NCI-H1048 (cell line): ENCODE measurements around the gene SLC39A10.
"Not testable (repeated sequence)": the region's sequence is repeated elsewhere in the genome, so short reads cannot be mapped to it uniquely, and the experiment has no call there.

ENCODE experiments used
- DNase-seq: peaks from one replicate; lab custom pipeline; 2025; lab: John Stamatoyannopoulos, UW

SLC39A10 gene

DNA sequence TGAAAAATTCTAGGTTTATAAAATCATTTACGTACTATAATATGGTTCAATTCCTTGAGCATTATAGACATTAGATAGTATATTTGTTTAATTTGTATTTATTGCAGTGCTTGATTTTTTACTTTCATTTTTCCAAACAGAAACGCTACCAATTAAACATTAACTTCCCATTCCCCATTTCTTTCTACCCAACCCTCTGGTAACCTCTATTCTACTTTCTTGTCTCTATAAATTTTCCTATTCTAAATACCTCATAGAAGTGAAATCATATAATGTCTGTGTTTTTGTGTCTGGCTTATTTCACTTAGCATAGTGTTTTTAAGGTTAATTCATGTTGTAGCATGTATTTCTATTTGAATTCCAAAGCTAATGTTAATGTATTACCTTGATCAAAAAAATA lies 11.6 kb upstream of the SLC39A10 start:
- no peak for DNase-seq

DNA sequence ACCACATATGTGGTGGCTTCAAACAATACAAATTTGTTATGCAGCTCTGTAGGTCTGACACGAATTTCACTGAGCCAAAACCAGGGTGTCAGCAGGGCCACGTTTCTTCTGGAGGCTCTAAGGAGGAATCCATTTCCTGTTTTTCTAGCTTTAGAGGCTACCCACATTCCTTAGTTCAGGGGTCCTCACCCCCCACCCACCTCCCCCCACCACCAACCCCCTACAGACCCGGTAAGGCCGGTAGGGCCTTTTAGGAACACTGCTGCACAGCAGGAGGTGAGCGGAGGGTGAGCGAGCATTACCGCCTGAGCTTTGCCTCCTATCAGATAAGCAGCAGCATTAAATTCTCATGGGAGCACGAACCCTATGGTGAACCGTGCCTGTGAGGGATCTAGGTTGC lies 10.6 kb upstream of the SLC39A10 start:
- no peak for DNase-seq

DNA sequence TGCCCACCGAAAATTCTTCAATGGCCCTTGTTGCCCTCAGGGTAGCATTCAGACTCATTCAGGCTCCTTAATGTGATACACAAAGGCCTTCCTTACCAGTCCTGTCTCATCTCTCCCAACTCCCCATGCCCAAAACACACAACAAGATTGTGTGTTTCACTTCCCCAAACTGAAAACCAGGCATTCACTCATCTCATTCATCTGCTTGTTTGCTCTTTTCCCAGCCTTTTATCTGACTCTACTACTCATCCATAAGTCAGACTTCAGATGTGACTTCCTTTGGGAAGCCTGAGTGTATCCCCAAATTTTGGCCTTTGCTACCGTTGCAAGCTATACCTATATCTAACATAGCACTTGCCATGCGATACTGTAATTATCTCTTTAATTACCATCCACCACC lies 9.7 kb upstream of the SLC39A10 start:
- no peak for DNase-seq

DNA sequence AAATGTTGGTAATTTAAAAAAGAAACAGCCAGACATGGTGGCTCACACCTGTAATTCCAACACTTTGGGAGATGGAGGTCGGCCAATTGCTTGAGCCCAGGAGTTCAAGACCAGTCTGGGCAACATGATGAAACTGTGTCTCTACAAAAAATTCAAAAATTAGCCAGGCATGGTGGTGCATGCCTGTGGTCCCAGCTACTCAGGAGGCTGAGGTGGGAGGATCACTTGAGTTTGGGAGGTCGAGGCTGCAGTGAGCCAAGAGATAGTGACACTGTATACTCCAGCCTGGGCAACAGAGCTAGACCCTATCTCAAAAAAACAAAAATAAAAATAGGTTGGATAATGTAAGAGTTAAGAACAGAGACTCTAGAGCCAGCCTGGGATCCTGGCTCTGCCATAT lies 8.7 kb upstream of the SLC39A10 start:
- not testable (repeated sequence) for DNase-seq

DNA sequence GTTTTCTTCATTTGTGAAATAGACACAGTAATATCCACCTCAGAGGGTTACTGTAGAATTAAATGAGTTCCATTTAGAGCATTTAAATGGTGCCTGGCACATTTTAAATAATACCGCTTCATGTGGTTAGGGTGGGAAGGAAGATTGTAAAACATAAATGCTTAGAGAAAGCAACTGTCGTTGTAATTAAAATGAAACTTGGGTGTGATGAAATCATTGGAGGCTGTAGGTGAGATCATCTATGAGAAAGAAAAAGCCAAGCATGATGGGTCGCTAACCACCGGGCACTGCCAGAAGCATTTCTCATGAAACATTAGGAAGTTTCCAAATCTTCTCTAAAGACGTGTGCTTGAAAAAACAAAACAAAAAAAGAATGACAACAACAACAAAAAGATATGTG lies 8.2 kb upstream of the SLC39A10 start:
- no peak for DNase-seq

DNA sequence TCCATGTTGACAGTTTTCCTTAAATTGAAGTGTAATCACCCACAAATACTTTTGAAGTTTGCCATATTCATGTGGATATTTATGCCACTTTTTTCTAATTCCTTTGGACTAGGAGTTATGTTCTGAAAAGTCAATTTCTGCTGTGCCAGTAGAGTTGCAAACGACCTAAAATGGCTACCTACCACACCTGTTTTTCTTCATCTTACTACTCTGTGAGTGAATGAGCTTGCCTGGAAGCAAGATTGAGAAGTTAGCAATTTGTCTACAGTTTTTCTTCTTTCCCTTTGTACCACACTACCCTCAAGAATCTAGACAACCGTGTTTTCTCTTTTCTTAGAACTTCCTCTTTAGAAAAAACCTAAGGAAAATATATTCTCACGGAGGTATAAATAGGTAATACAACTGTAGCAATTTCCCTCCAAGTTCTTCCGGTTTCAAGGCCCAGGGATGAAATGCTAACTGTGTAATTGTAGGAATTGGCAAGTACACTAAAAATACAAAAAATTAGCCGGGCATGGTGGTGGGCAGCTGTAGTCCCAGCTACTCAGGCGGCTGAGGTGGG lies 7.3 kb upstream of the SLC39A10 start:
- no peak for DNase-seq

DNA sequence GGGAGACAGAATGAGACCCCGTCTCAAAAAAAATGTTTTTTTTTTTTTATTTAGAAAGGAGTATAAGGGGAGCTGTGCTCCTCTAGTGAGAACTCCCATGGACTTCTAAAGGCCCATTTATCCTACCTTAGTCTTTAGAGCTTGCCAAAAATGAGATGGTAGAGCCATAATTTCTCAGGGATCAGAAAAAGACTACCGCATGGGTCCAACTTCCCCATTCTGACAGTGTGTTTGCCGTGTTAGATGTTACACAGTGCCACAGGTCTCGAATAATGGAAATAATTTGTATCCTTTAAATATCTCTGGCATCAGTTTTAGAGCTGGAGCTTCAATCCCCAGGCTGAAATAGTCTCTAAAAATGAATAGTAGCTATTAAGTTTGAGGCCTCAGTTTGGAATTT lies 6.0 kb upstream of the SLC39A10 start:
- DNase-seq, result no peak

DNA sequence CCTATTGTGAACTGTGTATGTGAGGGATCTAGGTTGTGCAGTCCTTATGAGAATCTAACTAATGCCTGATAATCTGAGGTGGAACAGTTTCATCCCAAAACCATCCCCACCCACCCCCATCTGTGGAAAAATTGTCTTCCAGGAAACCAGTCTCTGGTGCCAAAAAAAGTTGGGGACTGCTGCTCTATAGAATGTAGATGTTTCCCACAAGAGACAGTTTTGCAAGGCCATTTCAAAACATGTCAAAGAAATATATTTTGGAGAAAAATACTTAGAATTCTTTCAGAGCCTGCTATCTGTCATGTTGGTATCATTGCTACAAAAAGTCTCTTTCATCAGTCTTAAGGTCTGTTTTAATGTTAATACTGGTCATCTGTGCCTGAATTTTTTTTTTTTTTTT lies 4.1 kb upstream of the SLC39A10 start:
- DNase-seq, result no peak

DNA sequence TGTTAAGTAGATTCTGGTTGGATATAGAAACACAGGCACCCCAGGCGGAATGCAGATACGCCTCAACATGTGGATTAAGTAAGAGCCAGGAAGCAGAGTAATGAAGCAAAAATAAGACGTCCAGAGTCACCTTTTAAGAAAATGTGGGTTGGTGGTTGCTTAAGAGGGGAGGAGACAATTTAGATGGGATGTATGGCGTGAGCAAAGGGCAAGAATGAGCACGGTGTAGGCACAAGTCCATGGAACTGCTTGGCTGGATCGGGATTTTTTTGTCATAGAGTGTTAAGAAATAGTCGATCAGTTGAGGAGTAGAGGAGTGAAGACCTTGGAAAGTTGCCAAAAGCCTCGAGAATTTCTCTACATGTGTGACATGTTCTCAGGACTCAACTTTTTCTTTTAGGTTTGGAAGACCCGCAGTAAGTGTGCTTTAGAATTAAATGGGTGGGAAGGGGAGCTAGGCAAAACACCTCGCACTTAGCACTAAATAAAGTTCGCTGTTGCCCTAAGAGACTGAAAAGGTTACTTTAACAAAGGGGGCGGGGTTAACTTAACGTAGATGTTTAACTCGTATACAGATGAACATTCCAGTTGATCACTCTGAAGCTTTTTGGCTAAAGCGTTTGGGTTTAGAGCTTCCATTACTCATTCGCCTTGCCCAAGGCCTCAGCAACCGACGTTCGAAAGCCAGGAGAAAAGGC lies 716 bp upstream of the SLC39A10 start:
- no peak for DNase-seq

DNA sequence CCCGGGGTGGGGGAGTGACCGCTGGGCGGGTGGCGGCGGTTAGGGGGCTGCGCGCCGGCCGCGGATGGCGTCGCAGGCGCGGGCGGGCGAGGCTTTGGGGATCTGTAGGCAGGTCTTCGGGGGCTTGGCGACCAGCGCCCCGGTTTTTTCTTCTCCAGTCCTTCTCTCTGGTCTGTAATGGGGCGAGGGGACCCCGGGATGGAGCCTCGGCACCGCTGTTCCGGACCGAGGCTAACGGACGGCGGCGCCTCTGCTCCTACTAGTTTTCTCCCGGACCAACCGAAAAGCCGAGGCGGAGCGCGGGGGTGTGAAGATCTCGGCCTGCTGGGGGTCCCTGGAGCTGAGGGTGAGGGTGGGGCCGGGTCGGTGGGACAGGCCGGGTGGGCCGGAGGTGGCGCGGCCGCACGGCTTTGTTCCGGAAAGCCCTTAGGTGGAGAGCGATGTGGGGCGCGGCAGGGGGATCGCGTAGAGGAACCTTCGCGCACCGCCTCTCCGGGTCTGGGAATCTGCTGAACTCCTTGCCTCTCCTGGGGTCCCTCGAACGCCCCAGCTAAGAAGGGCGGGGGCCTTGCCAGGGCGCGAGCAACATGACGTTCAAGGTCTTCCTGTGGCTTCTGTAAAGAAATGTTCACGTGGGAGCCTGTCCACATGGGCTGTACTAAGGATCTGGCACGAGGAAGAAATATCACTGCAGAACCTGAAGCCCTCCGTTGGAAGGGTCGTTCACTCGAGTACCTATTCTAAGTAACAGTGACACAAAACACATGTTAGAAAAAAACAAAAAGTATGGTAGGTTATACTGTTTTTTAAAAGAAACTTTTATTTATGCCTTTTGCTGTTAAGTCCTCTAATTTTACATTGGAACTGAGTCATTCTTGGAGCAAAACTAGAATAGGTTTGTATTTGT lies 861 bp downstream of the SLC39A10 start:
- peak; percentile 2 for DNase-seq

DNA sequence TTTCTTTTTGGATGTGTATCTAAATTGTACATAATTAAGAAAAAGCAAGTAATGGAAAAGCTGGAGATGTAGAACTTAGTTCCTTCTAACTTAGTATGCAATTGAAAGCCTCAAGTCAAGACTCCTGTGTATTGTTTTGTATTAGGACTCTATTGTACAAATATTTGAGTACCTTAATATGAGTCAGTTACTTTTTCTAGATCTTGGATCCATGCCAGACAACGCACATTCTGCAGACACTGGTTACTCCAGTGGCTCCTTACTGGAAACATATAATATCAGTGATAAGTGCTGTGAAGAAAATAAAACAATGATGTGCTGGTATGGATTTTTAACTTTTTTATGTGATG lies 1.5 kb downstream of the SLC39A10 start:
- no peak for DNase-seq

DNA sequence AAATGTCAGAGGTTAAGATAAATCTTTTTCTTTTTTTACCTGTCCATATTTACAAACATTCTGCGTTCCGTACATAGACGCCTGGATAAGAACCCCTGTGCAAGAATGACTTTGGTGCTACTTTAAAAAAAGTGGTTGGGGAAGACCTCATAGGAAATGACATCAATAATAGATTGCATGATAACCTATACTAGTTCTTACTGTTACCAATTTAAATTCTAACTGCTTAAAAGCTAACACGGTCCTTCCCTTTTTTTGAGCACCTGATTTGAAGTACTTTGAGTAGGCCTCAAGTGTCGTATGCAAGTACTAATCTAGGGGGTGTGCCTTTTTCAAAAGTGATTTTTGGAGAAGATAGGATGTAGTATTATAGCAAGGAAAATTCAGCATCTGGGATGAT lies 2.1 kb downstream of the SLC39A10 start:
- no peak for DNase-seq

DNA sequence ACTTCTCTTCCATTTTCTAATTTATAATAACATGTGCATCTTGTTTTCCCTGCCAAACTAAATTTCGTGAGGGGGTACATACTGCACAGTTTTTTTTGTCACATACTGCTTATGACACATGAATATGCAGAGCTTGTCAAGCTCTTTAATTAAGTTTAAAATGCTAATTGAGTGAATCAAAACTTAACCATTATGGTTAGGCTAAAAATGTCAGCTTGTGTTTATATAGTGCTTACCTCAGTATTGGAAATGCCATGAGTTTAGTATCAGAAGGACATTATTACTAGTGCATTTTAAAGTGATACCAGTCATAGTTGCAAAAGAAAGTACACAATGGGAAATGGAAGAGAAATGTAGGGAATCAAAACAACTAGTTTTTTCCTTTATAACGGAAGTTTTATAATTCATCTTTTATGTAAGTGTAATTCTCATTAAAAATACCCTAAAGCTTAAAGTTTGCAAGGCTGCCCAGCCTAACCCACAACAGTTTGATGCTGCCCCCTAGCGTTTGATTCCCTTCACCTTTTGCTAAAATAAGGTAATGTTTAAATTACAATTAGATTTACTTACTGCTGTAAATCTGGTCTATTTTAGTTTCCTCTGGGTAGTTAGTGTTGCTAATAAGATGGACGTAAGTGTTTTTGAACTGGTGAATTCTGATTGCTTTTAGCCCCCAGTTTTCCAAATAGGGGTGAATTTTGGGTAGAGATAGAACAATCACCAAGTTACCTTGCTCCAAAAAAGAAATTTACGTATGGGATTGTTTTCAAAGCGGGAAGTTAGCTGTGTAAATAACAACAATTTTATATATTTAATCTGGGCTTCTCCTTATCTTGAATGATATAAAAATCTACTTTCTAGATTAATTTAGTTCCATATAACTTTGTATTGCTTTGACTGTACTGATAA lies 3.2 kb downstream of the SLC39A10 start:
- DNase-seq, result peak; percentile 57

DNA sequence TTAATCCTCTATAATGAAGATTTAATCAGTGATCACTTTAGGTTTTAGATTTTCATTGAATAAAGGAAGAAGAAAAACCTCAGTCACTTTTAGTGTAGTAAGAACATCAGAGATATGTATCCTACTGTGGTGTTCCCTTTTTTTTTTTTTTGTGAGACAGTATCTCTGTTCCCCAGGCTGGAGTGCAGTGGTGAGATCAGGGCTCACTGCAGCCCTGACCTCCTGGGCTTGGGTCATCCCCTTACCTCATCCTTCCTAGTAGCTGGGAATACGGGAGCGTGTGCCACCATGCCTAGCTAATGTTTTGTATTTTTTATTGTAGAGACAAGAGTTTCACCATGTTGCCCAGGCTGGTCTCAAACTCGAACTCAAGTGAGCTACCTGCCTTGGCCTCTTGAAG lies 5.1 kb downstream of the SLC39A10 start:
- no peak for DNase-seq

DNA sequence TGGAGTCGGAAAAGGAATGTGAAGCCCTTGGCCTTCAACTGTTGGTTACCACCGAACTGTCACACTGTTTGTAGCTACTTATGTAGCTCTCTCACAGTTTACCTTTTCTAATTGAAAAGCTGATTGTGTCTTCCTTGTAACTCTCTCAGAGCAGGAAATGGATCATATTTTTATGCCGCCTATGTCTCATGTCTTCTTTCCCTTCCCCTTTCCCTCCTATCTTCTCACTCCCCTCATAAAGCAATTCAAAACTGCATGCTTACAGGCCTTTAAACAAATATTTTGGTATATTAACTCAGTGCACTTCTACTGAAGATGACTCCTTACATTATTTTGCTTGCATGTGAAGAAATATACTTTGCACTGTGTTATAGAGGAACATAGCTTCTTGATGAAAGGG lies 6.0 kb downstream of the SLC39A10 start:
- no peak for DNase-seq

DNA sequence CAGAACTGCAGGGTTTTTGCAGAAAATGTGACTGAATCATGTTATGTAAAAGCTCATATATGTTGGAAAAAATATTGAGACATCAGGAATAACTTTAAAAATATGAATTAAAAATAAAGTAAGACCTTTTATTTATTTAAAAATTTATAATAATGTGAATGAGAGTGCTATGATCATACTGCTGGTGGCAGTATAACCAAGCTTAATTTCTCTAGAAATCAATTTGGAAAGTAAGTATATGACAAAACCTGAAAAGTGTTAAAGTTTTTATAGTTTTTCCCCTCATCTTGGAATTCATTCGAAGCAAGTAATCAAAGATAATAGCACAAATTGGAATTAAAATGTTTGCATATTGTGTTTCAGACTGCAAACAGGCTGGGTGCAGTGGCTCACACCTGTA lies 7.5 kb downstream of the SLC39A10 start:
- DNase-seq, result no peak

DNA sequence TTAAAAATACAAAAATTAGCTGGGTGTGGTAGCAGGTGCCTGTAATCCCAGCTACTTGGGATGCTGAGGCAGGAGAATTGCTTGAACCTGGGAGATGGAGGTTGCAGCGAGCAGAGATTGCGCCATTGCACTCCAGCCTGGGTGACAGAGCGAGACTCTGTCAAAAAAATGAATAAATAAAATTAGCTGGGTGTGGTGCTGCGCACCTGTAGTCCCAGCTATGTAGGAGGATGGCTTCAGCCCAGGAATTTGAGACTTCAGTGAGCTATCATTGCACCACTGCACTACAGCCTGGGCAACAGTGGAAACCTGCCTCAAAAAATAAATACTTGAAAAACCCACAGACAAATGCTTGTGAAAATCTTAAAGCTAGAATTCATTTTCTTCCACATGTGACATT lies 8.1 kb downstream of the SLC39A10 start:
- DNase-seq, result not testable (repeated sequence)

DNA sequence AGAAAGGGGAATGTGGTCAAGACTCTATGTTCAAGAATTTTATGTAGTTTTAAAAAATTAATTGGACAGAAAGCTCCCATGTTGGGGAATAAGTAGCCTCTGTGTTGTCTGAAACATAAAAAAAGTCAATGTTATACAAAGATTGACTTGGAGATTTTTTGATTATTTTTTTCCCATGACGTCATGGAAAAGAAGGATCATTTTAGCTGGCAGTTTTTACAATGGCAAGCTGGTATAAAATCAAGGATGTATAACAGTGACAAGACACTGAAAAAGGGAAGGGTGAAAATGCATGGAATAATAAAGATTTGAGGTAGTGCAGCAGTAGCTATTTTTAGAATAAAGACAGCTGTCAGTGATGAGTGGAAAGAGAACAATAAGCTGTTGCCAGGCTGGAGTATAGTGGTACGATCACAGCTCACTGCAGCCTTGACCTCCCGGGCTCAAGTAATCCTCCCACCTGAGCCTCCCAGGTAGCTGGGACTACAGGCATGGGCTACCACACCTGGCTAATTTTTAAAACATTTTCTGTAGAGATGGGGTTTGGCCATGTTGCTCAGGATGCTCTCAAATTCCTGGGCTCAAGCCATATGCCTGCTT lies 9.2 kb downstream of the SLC39A10 start:
- no peak for DNase-seq

DNA sequence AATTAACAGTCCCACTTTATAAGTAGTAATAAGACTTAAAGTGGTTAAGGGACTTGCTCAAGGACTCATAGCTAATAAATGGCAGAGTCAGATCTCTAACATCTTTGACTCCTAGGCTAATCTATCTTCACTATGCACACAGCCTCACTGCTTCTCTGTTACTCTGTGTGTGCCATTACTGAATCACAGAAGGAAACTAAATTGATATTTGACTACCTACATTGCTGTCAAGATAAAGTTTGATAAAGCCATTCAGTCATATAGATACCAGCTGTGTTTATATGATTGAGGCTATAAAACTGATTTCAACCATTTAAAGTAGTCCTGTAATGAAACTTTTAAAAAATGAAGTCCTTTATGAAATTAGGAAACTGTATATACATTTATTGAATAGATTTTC lies 10.9 kb downstream of the SLC39A10 start:
- DNase-seq, result no peak

DNA sequence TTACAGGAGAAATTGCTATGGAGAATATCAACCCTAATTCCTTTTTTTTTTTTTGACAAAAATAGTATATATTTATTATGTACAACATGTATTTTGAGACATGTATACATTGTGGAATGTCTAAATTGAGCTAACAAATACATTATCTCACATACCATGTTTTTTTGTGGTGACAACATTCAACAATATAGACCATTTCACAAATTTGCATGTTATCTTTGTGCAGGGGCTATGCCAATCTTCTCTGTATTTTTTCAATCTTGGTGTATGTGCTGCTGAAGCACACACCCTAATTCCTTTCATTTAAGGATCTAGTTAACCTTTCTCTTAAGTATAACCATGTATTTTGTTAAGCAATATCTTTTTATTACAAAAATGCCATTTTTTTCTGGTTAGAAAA lies 13.2 kb downstream of the SLC39A10 start:
- no peak for DNase-seq

DNA sequence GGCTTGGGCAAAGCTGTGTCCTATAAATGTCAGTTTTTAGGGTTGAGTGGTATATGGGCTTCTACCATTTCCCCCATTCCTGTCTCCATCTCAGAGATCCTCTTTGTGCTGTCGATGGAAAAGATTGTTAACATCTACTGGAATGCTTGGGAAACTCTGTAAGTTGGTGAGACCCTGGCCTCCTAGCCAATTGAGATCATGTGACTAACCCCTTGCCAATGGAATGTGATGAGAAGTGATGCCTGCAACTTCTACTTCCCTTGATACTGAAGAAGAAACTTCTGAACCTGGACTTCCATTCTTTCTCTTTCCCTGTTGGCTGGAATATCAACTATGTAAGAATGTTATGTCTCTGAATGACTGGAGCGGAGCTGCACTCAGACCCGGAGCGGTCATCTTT lies 14.5 kb downstream of the SLC39A10 start:
- no peak for DNase-seq

DNA sequence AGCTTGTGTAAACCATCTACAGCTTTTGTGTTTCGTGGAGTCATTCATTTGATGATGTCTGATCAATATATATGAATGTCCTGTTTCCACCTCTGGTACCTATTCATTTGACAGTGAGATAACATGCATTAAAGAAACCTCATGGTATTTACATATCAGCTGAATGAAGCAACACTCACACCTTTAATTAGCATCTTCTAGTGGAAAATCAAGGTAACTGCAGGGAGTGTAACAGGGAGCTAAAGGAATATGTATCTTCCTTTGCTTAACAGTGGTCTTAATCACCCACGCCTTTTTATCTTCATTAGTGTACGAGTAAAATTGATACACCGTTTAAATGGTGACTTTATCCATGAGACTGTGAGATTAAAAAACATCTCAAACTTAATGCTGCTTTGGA lies 15.6 kb downstream of the SLC39A10 start:
- DNase-seq, result no peak
